ENCODE results near the gene IRS2.

IRS2 gene

DNA sequence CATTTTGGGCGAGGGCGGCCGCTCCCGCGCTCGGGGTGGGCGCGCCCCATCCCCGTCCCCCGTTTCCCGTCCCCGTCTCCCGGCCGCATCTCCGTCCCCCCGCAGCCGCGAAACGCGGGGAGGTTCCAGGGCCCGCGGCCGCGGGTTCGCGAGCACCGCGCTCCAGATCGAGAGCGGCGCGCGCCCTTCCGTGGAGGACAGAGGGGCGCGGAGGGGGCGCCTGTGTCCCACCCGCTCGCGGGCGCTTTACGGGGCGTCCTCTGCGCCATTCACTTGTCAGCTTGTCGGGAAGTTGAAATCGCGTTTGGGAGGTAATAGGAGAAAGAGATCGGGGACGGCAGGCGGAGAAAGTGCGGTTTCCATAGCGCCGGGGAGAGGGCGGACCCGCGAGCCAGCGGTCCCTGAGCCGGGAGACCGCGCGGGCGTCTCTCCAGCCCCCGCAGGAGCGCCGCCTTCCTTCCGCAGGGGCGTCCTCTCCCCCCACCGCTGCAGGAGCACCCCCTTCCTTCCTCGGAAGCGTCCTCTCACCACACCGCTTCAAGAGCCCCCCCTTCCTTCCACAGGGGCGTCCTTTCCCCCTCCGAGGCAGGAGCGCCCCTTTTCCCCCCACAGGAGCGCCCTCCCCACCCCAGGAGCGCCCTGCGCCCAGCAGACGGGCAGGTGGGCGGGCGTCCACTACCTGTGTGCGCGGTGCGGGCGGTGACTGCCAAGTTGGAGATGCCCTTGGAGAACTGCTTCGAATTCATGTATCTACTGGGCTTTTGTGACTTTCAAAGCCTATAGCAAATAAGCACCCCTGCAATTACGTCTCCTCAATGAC lies 962 bp upstream of the IRS2 start:
- no peak overlapping the region for H3K9ac ChIP-seq (ENCODE audit: low read length)
- H3K27ac ChIP-seq (ENCODE audit: low read depth, low read length): no peak overlapping the region
- TF ChIP-seq, protein P1, sequence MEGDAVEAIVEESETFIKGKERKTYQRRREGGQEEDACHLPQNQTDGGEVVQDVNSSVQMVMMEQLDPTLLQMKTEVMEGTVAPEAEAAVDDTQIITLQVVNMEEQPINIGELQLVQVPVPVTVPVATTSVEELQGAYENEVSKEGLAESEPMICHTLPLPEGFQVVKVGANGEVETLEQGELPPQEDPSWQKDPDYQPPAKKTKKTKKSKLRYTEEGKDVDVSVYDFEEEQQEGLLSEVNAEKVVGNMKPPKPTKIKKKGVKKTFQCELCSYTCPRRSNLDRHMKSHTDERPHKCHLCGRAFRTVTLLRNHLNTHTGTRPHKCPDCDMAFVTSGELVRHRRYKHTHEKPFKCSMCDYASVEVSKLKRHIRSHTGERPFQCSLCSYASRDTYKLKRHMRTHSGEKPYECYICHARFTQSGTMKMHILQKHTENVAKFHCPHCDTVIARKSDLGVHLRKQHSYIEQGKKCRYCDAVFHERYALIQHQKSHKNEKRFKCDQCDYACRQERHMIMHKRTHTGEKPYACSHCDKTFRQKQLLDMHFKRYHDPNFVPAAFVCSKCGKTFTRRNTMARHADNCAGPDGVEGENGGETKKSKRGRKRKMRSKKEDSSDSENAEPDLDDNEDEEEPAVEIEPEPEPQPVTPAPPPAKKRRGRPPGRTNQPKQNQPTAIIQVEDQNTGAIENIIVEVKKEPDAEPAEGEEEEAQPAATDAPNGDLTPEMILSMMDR (IDR thresholded peaks at IDR 0.05; ENCODE audit: insufficient read depth, low read length, poor library complexity, severe bottlenecking): no peak
- no peak for TF ChIP-seq EZH2phosphoT487 (conservative IDR thresholded peaks at IDR 0.05; ENCODE audit: low read length)
- H3K4me3 ChIP-seq (ENCODE audit: insufficient read depth, low read length, poor library complexity, severe bottlenecking): no peak overlapping the region
- H3K9me2 ChIP-seq (replicated peaks; ENCODE audit: insufficient read depth, low read length): no peaks in the 10 kb centered on the region
- H2AFZ ChIP-seq (ENCODE audit: low read depth, low read length, severe bottlenecking): no peak overlapping the region
- no peaks in the 10 kb centered on the region for H3F3A ChIP-seq (ENCODE audit: insufficient read depth)
- no peaks in the 10 kb centered on the region for H3K27me3 ChIP-seq (ENCODE audit: low read length)
- H3K9me3 ChIP-seq (ENCODE audit: insufficient read depth, low read length): no peaks in the 10 kb centered on the region
- no peaks in the 10 kb centered on the region for H3K36me3 ChIP-seq (ENCODE audit: low read length)
- no peaks in the 10 kb centered on the region for H3K79me2 ChIP-seq (ENCODE audit: insufficient read depth, low read length)
- no peak overlapping the region for H3K4me2 ChIP-seq (ENCODE audit: low read depth, low read length, poor library complexity, severe bottlenecking)
- H4K20me1 ChIP-seq (ENCODE audit: low read depth, low read length): no peaks in the 10 kb centered on the region

DNA sequence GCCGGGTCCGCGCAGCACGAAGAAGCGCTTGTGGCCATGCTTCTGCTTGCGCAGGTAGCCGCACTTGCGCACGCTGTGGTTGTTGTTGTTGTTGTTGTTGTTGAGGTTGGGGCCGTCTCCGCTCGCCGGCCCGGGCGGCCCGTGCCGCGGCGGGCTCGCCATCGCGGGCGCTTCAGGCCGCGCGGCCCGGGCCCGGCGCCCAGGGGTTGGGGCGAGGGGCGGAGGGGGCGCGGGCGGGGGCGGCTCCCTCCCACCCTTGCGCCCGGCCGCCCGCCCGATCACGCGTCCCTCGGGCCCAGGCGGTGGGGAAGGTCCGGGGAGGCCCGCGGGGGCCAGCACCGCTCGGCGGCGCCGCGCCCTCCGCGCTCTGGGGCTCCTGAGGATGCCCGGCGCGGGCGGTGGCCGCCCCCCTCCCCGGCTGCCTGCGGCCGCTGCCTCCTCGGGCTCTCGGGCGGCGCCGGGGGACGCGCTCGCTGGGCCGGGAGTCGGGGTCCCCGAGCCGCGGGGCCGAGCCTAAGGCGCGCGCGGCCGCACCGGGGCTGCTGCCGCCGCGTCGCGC lies 412 bp downstream of the IRS2 start:
- no peaks in the 10 kb centered on the region for H3K27me3 ChIP-seq (ENCODE audit: low read length)
- no peaks in the 10 kb centered on the region for H4K20me1 ChIP-seq (ENCODE audit: low read depth, low read length)
- no peaks in the 10 kb centered on the region for H3K9me3 ChIP-seq (ENCODE audit: insufficient read depth, low read length)
- no peaks in the 10 kb centered on the region for H3F3A ChIP-seq (ENCODE audit: insufficient read depth)
- H3K27ac ChIP-seq (ENCODE audit: low read depth, low read length): no peak overlapping the region
- TF ChIP-seq EZH2phosphoT487 (conservative IDR thresholded peaks at IDR 0.05; ENCODE audit: low read length): no peak
- TF ChIP-seq, protein P1 (IDR thresholded peaks at IDR 0.05; ENCODE audit: insufficient read depth, low read length, poor library complexity, severe bottlenecking): no peak
- H3K79me2 ChIP-seq (ENCODE audit: insufficient read depth, low read length): no peaks in the 10 kb centered on the region
- no peak overlapping the region for H3K4me2 ChIP-seq (ENCODE audit: low read depth, low read length, poor library complexity, severe bottlenecking)
- H3K9ac ChIP-seq (ENCODE audit: low read length): no peak overlapping the region
- no peaks in the 10 kb centered on the region for H3K9me2 ChIP-seq (replicated peaks; ENCODE audit: insufficient read depth, low read length)
- H3K36me3 ChIP-seq (ENCODE audit: low read length): no peaks in the 10 kb centered on the region
- no peak overlapping the region for H2AFZ ChIP-seq (ENCODE audit: low read depth, low read length, severe bottlenecking)
- no peak overlapping the region for H3K4me3 ChIP-seq (ENCODE audit: insufficient read depth, low read length, poor library complexity, severe bottlenecking)

- no peaks in the 10 kb centered on the region for H3K9me3 ChIP-seq (ENCODE audit: insufficient read depth, low read length)
- H2AFZ ChIP-seq (ENCODE audit: low read depth, low read length, severe bottlenecking): no peak overlapping the region
- H3K4me2 ChIP-seq (ENCODE audit: low read depth, low read length, poor library complexity, severe bottlenecking): no peak overlapping the region
- no peaks in the 10 kb centered on the region for H3K36me3 ChIP-seq (ENCODE audit: low read length)
- H3K9ac ChIP-seq (ENCODE audit: low read length): no peak overlapping the region
- no peaks in the 10 kb centered on the region for H3K79me2 ChIP-seq (ENCODE audit: insufficient read depth, low read length)
- no peak overlapping the region for H3K4me3 ChIP-seq (ENCODE audit: insufficient read depth, low read length, poor library complexity, severe bottlenecking)
- H4K20me1 ChIP-seq (ENCODE audit: low read depth, low read length): no peaks in the 10 kb centered on the region
- no peaks in the 10 kb centered on the region for H3K27me3 ChIP-seq (ENCODE audit: low read length)
- TF ChIP-seq EZH2phosphoT487 (conservative IDR thresholded peaks at IDR 0.05; ENCODE audit: low read length): no peak
- TF ChIP-seq, protein P1 (IDR thresholded peaks at IDR 0.05; ENCODE audit: insufficient read depth, low read length, poor library complexity, severe bottlenecking): no peak
- no peaks in the 10 kb centered on the region for H3K9me2 ChIP-seq (replicated peaks; ENCODE audit: insufficient read depth, low read length)
- H3K27ac ChIP-seq (ENCODE audit: low read depth, low read length): no peak overlapping the region
- H3F3A ChIP-seq (ENCODE audit: insufficient read depth): no peaks in the 10 kb centered on the region
Observed at GRCh38 chr13:109785141-109785891, 1.1 kb downstream of the IRS2 start.
